SH-SY5Y (cell line): ENCODE measurements around the gene THG1L.

Experiments used
- GATA2 ChIP-seq: IDR thresholded peaks from 2 replicates; pipeline ENCODE4 v1.6.1; 2011; ENCODE audit warnings: mild to moderate bottlenecking, low read depth, low read length
- GATA3 ChIP-seq: IDR thresholded peaks from 2 replicates; pipeline ENCODE4 v1.6.1; 2011; ENCODE audit warnings: low read depth, mild to moderate bottlenecking, low read length, moderate library complexity

- TF ChIP-seq GATA3 (no peak), GATA2 (peak; percentile 39)
These were observed at the start of gene THG1L for GRCh38 chr5:157731272-157732129.
